ENCODE measurements around the gene PDXP.

- TF ChIP-seq TSHZ2 (CRISPR knock-in tag; IDR thresholded peaks at IDR 0.05) = no peak
- no peak for TF ChIP-seq ESRRG (CRISPR knock-in tag; IDR thresholded peaks at IDR 0.05)
- TF ChIP-seq RARB (CRISPR knock-in tag; IDR thresholded peaks at IDR 0.05) = no peak
- no peak for TF ChIP-seq CSDC2 (CRISPR knock-in tag; IDR thresholded peaks at IDR 0.05)
- no peak for TF ChIP-seq ZNF70 (CRISPR knock-in tag; IDR thresholded peaks at IDR 0.05)
Observed at GRCh38 chr22:37629928-37630327, 28.6 kb upstream of the PDXP start.
